Activated CD4-positive, CD25-positive, alpha-beta regulatory T cell treated with anti-CD3 and anti-CD28 coated beads, Interleukin-2, amount 50 U/mL, for 72 hours (primary cell): ENCODE data around the gene SYNJ1.
"Not testable (repeated sequence)": the region's sequence is repeated elsewhere in the genome, so short reads cannot be mapped to it uniquely, and the experiment has no call there.

ENCODE experiments used
- DNase-seq: peaks from one replicate; pipeline ENCODE4 v3.0.0; 2021

The SYNJ1 gene

GRCh38 chr21:32733356-32733755 is 5.5 kb upstream of the SYNJ1 start:
- no peak for DNase-seq

DNA sequence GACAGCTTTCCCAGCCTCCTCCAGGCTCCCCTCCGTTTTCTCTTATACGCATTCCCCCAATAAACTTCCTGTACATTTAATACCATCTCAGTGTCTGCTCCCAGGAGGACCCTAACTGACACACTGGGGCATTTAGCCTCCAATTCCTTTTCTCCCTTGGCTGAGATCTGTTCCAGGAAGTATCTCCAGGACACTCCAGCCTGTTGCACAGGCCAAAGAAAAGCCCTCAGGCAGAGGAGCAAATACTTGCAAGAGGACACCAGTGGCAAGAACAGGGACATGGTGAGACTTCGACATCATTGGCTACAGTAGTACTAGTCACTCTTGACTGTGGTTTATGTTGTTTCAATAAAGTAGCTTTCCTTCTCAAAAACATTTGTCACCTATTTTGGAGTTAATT is 4.7 kb upstream of the SYNJ1 start:
- DNase-seq, result no peak

GRCh38 chr21:32728848-32729247 is 1.0 kb upstream of the SYNJ1 start:
- no peak for DNase-seq

DNA sequence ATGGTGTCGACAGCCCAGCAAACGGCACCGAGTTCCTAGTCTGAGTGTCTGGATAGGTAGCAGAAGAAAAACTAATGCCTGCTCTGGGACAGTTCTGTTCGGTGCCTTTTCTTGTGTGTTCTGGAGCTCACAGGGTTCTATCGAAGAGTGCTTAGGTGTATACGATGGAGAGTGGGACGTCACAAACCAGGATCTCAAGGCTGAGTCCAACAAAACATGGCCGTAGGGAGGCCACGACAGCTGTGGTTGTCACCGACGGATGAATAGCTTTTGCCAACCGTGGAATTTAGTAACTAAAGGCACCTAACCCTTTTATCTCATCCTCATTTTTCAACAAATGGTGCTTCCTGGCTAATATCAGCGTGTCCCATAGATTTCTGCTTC is 635 bp upstream of the SYNJ1 start:
- no peak for DNase-seq

DNA sequence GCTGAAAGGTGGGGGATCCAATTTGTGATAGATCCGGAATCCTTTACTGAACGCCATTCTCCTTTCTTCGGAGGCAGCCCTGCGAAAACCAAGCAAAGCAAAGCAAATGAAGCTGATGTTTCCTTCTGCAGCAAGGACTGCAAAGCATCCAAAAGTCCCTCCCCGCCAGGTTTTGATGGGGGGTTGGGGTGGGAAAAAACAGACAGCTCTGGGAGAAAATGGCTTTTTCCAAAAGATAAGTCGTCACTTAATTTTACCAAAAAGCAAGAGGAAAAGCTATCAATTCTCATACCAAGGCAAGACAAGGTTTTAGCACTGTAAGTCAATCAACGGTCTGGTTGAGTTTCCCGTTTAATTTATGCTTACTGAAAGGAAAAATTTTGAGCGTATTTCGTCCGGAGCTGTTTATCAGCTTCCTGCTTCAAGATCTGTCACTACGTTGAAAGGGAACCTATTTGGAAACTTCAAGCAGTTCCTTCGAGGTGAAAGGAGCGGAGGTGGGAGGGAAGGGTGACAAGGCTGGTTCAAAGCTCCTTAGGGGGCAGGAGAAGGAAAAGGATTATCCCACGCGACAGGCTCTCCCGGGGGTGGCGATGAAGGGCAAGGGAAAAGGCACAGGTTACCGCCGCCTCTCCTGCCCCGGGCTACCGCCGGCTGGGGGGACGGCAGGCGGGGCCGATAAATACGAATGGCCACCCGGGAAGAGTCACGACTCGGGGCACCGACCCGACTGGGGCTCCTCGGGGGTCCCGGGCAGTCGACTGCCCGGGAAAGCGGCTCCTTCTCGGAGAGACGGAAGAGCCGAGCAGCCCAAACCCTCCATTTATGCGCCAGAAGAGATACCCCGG is 750 bp downstream of the SYNJ1 start:
- no peak for DNase-seq

- DNase-seq, result no peak
Measured at GRCh38 chr21:32719085-32719484, 8.7 kb downstream of the SYNJ1 start.

GRCh38 chr21:32717851-32718316 is 9.9 kb downstream of the SYNJ1 start:
- DNase-seq, result no peak

DNA sequence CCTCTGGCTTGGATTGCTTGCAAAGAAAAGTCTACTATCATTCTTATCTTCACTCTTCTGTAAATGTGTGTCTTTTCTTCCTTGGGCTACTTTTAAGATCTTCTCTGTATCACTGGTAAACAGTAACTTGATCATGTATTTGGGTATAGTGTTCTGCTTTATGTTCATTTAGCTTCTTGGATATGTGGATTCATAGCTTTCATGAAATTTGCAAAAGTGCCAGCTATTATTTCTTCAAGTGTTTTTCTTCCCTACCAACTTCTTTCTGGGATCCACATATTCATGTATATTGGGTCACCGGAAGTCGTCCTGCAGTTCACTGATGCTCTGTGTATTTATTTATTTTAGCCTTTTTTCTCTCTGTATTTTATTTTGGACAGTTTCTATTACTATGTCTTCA is 11.3 kb downstream of the SYNJ1 start:
- DNase-seq, result no peak

DNA sequence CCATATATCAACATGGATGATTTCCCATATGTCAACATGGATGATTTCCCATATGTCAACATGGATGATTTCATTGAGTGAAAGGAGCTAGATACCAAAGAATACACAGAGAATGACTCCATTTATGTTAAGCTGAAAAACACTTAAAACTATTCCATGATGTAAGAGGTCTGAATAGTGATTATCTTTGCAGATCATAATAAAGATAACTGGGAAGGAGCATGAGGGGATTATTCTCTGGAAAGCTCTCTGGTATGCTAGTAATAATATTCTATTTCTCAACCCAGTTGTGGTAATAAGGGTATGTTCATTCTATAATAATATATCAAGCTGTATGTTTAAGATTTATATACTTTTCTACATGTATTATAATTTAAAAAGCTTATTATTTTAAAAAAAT is 14.1 kb downstream of the SYNJ1 start:
- no peak for DNase-seq

- DNase-seq, result no peak
Measured at GRCh38 chr21:32712641-32713040, 15.2 kb downstream of the SYNJ1 start.

- DNase-seq, result no peak
Measured at GRCh38 chr21:32712043-32712442, 15.8 kb downstream of the SYNJ1 start.

GRCh38 chr21:32710987-32711386 is 16.8 kb downstream of the SYNJ1 start:
- DNase-seq, result no peak

DNA sequence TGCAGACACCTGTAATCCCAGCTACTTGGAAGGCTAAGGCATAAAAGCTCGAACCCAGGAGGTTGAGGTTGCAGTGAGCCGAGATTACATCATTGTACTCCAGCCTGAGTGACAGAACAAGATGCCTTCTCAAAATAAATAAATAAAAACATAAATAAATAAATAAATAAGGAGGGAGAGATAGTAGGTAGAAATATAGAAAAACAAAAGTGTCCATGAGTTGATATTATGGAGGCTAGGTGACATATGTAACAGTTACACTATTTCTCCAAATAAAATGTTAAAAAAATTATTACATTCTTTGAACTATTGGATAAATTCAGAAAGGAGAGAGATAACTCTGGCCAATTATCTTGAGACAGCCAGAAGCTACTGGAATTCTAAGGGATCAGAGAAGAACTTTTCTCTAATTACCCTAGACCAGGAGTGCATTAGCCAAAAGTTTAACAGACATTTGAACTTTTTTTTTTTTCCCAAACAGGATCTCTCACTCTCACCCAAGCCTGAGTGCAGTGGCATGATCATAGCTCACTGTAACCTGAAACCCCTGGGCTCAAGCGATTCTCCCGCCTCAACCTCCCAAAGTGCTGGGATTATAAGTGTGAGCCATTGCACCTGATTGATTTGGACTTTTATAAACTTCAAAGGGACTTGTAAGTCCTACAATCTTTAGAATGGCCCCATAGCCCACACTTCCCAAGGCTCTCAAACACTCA is 17.6 kb downstream of the SYNJ1 start:
- no peak for DNase-seq

DNA sequence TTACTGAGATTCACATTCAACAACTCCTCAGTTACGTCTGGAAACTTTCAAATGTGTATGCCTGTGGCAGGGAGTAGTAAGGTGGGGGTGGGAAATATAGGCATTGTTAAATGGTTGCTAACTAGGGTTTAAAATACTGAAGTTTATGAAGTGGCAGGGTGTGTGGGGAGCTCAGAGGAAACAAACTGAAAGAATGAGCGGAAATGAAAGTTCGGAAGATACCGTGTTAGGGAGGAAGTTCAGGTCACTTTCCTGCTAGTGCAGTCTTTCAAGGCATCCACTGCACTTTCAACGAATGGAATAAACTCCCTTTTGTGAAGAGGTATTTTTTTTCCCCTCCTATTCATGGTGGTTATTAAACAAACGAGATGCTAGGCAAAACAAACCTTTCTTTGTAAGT is 19.7 kb downstream of the SYNJ1 start:
- DNase-seq, result no peak

GRCh38 chr21:32705901-32706300 is 21.9 kb downstream of the SYNJ1 start:
- DNase-seq, result no peak

GRCh38 chr21:32705139-32705538 is 22.7 kb downstream of the SYNJ1 start:
- DNase-seq, result no peak

GRCh38 chr21:32702702-32703101 is 25.1 kb downstream of the SYNJ1 start:
- DNase-seq, result no peak

GRCh38 chr21:32698971-32699693 is 28.7 kb downstream of the SYNJ1 start:
- no peak for DNase-seq

GRCh38 chr21:32698286-32698685 is 29.5 kb downstream of the SYNJ1 start:
- no peak for DNase-seq

GRCh38 chr21:32695482-32695881 is 32.3 kb downstream of the SYNJ1 start:
- not testable (repeated sequence) for DNase-seq

DNA sequence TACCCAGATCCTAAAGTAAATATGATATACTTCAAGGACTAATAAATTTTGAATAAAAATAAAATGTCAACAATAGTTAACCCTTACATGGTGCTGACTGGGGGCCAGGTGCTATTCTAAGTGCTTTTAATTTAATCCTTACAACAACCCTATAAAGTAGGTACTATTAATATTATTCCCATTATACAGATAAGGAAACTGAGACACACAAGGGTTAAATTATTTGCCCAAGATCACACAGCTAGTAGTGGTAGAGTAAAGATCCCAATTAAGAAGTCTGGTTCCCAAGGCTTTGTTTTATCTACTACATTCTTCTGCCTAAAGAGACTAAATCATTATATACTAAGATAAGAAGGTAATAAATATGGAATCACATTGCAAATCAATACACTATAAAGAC is 34.2 kb downstream of the SYNJ1 start:
- no peak for DNase-seq

GRCh38 chr21:32690085-32690484 is 37.7 kb downstream of the SYNJ1 start:
- no peak for DNase-seq

DNA sequence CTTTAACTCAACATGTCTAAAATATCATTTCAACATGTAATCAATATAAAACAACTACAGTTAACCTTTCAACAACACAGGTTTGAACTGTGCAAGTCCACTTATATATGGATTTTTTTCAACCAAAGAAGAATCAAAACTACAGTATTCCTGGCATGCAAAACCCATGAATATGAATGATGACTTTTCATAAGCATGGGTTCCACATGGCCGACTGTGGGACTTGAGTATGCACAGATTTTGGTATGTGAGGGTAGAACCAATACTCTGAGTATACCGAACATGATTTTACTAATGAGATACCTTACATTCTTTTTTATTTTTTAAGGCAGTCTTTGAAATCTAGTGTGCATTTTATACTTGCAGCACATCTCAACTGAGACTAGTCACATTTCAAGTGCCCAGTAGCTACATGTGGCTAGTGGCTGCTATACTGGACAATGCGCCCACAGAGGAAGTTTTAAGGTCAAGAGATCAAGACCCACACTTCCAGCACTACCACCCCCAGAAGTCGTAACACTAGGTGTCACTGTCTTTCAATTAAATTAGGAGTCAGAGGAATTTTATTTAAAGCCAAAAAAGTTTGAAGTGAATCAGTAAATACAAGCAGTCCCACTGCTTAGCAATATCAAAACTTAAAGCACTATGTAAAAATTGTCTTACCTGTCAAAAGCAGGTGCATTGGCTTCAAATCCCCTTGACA is 40.0 kb downstream of the SYNJ1 start:
- no peak for DNase-seq
